ENCODE data around the gene METTL2A.
"Not testable (repeated sequence)": the region's sequence is repeated elsewhere in the genome, so short reads cannot be mapped to it uniquely, and the experiment has no call there.

The METTL2A gene

DNA sequence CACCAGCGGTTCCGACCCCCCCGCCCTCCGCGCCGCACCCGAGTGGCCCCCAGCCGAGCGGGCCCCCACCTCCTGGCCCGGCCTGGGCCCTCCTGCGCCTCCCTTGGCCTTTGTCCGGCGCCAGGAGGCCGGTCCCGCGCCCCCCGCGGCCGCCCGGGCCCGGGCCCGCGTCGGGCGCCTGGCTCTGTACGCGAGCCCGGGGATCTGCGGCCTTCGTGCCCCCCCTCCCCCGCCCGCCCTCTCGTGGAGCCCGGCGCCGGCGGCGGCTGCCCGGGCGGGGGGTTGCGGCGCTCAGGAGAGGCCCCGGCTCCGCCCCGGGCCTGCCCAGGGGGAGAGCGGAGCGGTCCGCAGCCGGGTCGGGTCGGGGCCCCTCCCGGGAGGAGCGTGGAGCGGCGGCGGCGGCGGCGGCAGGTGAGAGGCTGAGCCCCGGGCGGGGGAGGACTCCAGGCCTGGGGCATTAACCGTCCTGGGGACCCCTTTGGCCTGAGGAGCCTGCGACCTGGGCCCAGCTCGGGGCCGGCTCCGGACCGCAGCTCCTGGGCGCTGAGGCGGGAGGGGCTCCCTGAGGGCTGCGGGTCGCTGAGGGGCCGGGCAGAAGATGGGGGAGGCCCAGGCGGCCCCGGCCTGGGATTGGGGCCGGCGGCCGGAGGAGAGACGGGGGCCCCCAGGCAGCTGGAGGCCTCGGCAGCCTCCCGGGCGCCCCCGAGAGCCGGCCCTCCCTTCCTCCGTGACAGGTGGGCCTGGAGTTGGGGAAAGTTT lies 55.4 kb downstream of the METTL2A start:
- not testable (repeated sequence) for H3K27me3 ChIP-seq (ENCODE audit: insufficient read depth, low read length); H3K9me3 ChIP-seq (ENCODE audit: low read length); H2AFZ ChIP-seq (ENCODE audit: low read depth, low read length)
- Histone ChIP-seq H3K4me1 (ENCODE audit: insufficient read depth, low read length) (peaks cover 11% of the 10 kb centered on the region), H3K4me3 (ENCODE audit: low read length) (peak overlapping the region; percentile 73), H3K36me3 (ENCODE audit: insufficient read depth, low read length) (peaks cover 12% of the 10 kb centered on the region)

DNA sequence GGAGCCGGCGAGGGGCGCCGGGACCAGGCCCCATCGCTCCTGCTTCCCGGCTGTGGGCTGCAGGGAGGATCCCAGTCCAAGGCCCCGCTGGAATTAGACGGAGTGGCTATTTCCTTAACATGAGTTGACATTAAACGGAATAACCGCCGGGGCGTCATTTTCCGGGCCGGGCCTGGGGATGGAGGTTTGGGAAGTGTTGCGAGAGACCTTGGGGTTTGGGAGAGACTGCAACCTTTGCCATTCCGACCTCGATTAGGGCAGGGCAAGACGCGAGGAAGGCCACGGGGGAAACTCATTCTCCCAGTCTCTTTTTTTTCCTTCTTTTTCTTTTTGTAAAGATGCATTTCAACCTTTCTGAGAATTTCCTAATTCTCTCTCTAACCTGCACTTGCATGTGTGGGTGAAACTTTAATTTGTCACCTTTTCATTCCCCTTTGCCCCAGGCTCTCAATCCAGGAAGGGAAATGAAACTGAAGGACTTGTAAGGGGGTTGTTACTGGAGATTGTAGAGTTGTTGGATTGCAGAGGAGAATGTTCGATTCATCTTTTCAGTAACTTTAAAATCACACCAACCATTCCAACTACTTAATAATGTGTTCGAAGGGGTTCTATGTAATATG lies 56.1 kb downstream of the METTL2A start:
- not testable (repeated sequence) for H3K9me3 ChIP-seq (ENCODE audit: low read length); H3K27me3 ChIP-seq (ENCODE audit: insufficient read depth, low read length); H2AFZ ChIP-seq (ENCODE audit: low read depth, low read length)
- H3K36me3 ChIP-seq (ENCODE audit: insufficient read depth, low read length), result peaks cover 12% of the 10 kb centered on the region
- H3K4me3 ChIP-seq (ENCODE audit: low read length), result peak overlapping the region; percentile 73
- peaks cover 11% of the 10 kb centered on the region for H3K4me1 ChIP-seq (ENCODE audit: insufficient read depth, low read length)

DNA sequence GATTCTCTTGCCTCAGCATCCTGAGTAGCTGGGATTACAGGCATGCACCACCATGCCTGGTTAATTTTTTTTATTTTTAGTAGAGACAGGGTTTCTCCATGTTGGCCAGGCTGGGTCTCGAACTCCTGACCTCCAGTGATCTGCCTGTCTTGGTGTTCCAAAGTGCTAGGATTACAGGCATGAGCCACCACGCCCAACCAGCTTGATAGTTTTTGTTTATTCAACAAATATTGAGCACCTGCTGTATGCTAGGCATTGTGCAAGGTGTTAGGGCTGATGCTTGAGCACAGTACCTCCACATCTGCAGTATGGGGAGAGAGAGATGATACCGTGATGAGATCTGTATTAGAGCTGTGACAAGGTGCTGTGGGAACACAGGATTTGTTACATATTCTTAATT lies 58.9 kb downstream of the METTL2A start:
- H3K36me3 ChIP-seq (ENCODE audit: insufficient read depth, low read length), result peaks cover 10% of the 10 kb centered on the region
- H2AFZ ChIP-seq (ENCODE audit: low read depth, low read length); H3K9me3 ChIP-seq (ENCODE audit: low read length); H3K4me3 ChIP-seq (ENCODE audit: low read length); H3K4me1 ChIP-seq (ENCODE audit: insufficient read depth, low read length); H3K27me3 ChIP-seq (ENCODE audit: insufficient read depth, low read length): not testable (repeated sequence)

DNA sequence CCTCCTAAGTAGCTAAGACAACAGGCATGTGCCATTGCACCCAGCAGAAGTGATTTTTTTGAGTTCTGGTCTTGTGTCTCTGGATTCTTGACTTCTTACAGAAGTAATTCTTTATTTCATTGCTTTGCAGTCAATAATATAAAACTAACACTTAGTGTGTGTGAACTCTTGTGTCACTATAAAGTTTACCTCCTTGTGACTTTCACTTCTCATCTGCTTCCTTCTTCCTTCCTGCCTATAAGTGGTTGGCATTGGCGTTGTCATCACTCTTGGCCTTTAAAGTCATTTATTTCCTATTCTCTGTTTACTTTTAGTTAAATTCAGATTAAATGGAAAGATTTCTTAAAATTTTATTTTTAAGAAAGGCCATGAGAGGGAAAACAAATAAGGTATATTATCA lies 67.3 kb downstream of the METTL2A start:
- H3K36me3 ChIP-seq (ENCODE audit: insufficient read depth, low read length), result peaks cover 13% of the 10 kb centered on the region
- not testable (repeated sequence) for H3K4me1 ChIP-seq (ENCODE audit: insufficient read depth, low read length); H2AFZ ChIP-seq (ENCODE audit: low read depth, low read length); H3K9me3 ChIP-seq (ENCODE audit: low read length); H3K27me3 ChIP-seq (ENCODE audit: insufficient read depth, low read length); H3K4me3 ChIP-seq (ENCODE audit: low read length)

DNA sequence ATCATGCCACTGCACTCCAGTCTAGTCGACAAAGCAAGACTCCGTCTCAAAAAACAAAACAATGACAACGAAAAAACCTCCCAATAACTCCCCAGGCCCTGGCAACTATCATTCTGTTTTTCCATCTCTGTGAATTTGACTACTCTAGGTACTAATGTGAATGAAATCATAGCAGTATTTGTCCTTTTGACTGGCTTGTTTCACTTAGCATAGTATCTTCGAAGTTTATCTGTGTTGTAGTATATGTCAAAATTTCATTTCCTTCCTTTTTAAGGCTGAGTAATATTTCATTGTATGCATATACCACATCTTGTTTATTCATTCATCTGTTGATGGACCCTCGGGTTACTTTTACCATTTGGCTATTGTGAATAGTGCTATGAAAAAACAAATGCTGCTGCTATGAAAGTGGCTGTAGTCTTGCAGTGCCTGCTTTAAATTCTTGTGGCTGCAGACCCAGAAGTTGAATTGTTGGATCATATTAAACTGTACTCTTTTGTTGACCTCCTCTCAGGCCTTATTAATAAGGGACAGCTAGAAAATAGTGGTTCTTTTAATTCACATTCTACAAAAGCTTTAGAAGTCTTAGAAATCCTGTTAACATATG lies 69.5 kb downstream of the METTL2A start:
- H3K36me3 ChIP-seq (ENCODE audit: insufficient read depth, low read length); H3K4me3 ChIP-seq (ENCODE audit: low read length); H3K9me3 ChIP-seq (ENCODE audit: low read length); H3K4me1 ChIP-seq (ENCODE audit: insufficient read depth, low read length); H2AFZ ChIP-seq (ENCODE audit: low read depth, low read length); H3K27me3 ChIP-seq (ENCODE audit: insufficient read depth, low read length): not testable (repeated sequence)

DNA sequence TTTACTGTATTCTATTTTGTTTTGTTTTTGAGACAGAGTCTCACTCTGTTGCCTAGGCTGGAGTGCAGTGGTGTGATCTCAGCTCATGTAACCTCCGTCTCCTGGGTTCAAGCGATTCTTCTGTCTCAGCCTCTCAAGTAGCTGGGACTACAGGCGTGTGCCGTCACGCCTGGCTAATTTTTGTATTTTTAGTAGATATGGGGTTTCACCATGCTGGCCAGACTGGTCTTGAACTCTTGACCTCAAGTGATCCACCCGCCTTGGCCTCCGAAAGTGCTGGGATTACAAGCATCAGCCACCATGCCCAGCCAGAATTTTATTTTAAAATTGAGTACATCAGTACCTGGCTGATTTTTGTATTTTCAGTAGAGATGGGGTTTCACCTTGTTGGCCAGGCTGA lies 70.4 kb downstream of the METTL2A start:
- H3K36me3 ChIP-seq (ENCODE audit: insufficient read depth, low read length); H3K9me3 ChIP-seq (ENCODE audit: low read length); H3K27me3 ChIP-seq (ENCODE audit: insufficient read depth, low read length); H3K4me3 ChIP-seq (ENCODE audit: low read length); H2AFZ ChIP-seq (ENCODE audit: low read depth, low read length); H3K4me1 ChIP-seq (ENCODE audit: insufficient read depth, low read length): not testable (repeated sequence)

DNA sequence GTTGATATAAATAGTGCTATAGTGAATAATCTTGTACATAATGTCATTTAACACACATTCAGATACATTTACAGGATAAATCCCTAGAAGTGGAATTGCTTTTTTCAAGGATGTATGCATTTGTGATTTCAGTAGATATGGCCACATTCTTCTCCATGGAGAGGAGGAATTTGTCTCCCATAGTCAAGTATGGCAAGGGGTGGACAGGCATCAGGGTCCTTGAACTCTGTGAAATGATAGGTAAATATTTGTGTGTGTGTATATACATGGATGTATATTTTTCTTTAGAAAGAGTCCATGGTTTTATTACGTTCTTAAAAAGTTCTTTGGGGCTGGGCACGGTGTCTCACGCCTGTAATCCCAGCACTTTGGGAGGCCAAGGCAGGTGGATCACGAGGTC lies 72.6 kb downstream of the METTL2A start:
- not testable (repeated sequence) for H3K4me1 ChIP-seq (ENCODE audit: insufficient read depth, low read length); H3K36me3 ChIP-seq (ENCODE audit: insufficient read depth, low read length); H2AFZ ChIP-seq (ENCODE audit: low read depth, low read length); H3K27me3 ChIP-seq (ENCODE audit: insufficient read depth, low read length); H3K4me3 ChIP-seq (ENCODE audit: low read length); H3K9me3 ChIP-seq (ENCODE audit: low read length)

DNA sequence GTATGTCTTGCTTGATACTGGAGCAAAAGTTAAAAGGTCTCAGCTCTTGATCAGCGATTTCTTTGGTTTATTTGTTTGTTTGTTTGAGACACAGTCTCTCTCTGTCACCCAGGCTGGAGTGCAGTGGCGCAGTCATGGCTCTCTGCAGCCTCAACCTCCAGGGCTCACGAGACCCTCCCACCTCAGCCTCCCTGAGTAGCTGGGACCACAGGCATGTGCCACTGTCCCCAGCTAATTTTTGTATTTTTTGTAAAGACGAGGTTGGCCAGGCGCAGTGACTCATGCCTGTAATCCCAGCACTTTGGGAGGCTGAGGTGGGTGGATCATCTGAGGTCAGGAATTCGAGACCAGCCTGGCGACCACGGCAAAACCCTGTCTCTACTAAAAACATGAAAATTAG lies 75.1 kb downstream of the METTL2A start:
- H3K4me3 ChIP-seq (ENCODE audit: low read length); H3K36me3 ChIP-seq (ENCODE audit: insufficient read depth, low read length); H3K27me3 ChIP-seq (ENCODE audit: insufficient read depth, low read length); H2AFZ ChIP-seq (ENCODE audit: low read depth, low read length); H3K4me1 ChIP-seq (ENCODE audit: insufficient read depth, low read length); H3K9me3 ChIP-seq (ENCODE audit: low read length): not testable (repeated sequence)

Data from neuron (in vitro differentiated cells).